Spleen (tissue), 7 donors: ENCODE measurements around the gene PNLDC1.

Experiments
- CTCF ChIP-seq, 11 experiments: fragments of 200-600 bp in 7 of 11; fragments of 450-650 bp in 4 of 11; sonication (generic) in 4 of 11; IDR thresholded peaks in 8 of 11; conservative IDR thresholded peaks in 3 of 11; 1 replicate in 7 of 11; 2 replicates in 4 of 11; pipeline versions ENCODE4 v1.4.0 to v1.8.0; 2016 to 2021; ENCODE audit warnings: antibody characterized with exemption in 11 of 11, inconsistent platforms in 4 of 11, mild to moderate bottlenecking in 1 of 11
- POLR2A ChIP-seq, 3 donors: fragments of 450-650 bp; IDR thresholded peaks; one replicate each; pipeline ENCODE4 v1.5.1; 2017; ENCODE audit warnings: antibody characterized with exemption in 3 of 3, mild to moderate bottlenecking in 1 of 3
- POLR2AphosphoS5 ChIP-seq, 3 donors: sonication (generic); formaldehyde crosslinking; IDR thresholded peaks; one replicate each; pipeline ENCODE4 v1.5.1; 2017; ENCODE audit warnings: antibody characterized with exemption in 3 of 3
- donor health status: DM: no; HTN: no; CAD: no; lungs with moderate emphysema.
- donor health status: DM: no; HTN: no; CAD: no.
- donor health status: DM: no; HTN: no; CAD: no.

- TF ChIP-seq CTCF (IDR thresholded peaks at IDR 0.05 in 8 of 11, conservative IDR thresholded peaks at IDR 0.05 in 3 of 11): no peak
- TF ChIP-seq POLR2A (IDR thresholded peaks at IDR 0.05): peak in 1 of 3 donors; percentile 10
- TF ChIP-seq POLR2AphosphoS5 (IDR thresholded peaks at IDR 0.05): no peak
These were observed 38.8 kb upstream of the PNLDC1 start for GRCh38 chr6:159761129-159761872.
